ENCODE data around the gene NTF3.

The NTF3 gene

GRCh38 chr12:5433081-5433844 lies 1.4 kb downstream of the NTF3 start:
- H3K4me3 ChIP-seq (ENCODE audit: low read depth, low read length), result peak overlapping the region; percentile 86
- TF ChIP-seq CTCF (IDR thresholded peaks at IDR 0.05; ENCODE audit: low read depth, low read length), result no peak

DNA sequence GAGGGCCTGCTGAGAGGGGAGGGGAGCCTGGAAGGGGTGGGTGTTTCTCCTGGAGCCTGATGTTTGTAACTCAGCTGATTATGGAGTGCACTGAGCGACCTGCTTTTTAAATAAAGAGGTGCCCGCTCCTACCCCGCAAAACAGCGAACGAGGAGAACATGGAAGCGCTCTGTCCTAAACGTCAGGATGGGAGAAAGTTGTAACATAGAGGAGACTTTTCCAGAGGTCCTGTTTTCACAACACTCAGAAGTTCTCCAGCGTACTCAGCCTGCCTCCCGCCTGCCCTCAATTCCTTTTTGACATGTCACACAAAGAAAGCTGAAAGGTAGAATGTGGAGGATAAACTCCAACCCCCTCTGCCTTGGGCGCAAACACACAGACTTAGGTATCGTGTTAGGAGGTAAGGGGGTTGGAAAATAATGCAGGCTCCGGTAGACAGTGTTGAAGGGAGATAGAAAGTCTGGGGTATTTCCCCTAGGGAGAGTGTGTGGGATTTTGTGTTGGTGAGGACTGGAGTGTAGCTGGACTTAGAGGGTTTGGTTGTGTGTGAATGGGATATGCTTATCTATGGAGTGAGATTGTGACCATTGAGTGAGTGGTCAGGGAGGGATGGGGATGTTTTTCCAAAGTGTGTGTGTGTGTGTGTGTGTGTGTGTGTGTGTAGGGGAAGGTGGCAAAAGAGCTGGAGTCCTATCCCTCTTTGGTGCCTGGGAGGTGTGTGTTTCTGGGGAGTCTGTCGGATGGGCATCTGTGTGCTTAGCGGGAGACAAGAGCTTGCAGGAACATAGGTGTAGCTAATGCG lies 2.1 kb downstream of the NTF3 start:
- no peak for TF ChIP-seq CTCF (IDR thresholded peaks at IDR 0.05; ENCODE audit: low read depth, low read length)
- peak overlapping the region; percentile 86 for H3K4me3 ChIP-seq (ENCODE audit: low read depth, low read length)

DNA sequence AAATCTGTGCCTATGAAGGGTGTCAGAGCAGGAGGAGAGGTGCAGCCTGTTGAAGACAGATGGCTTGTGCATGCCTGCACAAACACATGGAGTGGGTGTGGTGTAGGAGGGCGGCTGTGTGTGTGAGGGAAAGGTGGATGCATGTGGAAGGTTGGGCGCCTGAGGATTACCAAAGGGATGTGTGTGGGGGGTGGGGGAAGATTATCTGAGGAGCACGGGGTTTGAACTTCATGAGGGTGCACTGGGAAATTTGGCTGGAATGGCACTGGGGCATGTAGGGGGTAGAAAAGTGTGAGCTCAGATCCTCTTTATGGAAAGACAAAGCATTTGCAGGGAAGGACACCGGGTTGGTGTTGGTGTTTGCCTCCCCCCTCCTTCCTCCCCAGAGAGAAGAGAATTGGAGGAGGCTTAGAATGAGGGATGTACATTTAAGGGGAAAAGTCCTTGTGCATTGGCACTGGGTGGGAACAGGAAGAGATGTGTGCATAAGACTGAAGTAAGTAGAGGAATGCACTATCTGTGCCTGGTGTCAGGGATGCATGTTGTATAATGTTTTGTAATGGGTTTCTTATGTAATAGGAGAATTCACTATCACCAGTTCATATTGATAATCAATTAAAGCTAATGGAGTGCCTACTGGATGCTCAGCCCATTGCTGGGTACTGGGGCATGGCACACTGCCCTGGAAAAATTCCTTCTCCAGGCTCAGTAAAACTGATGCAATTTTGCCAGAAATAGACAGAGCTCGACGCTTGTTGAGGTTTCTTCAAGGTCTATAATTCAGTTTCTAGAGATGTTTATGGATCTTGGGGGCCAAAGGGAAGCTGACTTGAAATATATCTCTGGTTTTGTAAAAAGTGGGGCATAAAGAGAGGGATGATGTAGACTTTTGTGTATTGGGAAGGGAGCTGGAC lies 3.0 kb downstream of the NTF3 start:
- H3K4me3 ChIP-seq (ENCODE audit: low read depth, low read length), result peak overlapping the region; percentile 86
- no peak for TF ChIP-seq CTCF (IDR thresholded peaks at IDR 0.05; ENCODE audit: low read depth, low read length)

DNA sequence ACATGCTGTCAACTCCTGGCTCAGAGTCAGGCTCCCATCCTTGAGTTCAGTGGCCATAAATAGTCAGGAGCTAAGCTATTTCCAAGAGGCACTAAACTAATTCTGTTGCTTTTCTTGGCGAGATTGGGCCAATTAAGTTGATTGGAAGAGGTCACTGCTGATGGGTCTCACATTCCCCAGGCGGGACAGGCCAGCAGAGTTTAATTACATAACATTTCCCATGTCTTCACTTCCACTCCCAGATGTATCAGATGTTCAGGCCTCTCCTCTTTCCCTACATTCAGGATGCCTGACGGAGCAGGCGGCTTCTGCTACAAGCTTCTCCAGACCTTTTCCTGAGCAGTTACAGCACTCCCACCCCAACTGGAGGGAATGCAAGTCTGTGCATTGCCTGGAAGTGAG lies 5.3 kb downstream of the NTF3 start:
- H3K4me3 ChIP-seq (ENCODE audit: low read depth, low read length), result no peak overlapping the region
- no peak for TF ChIP-seq CTCF (IDR thresholded peaks at IDR 0.05; ENCODE audit: low read depth, low read length)

DNA sequence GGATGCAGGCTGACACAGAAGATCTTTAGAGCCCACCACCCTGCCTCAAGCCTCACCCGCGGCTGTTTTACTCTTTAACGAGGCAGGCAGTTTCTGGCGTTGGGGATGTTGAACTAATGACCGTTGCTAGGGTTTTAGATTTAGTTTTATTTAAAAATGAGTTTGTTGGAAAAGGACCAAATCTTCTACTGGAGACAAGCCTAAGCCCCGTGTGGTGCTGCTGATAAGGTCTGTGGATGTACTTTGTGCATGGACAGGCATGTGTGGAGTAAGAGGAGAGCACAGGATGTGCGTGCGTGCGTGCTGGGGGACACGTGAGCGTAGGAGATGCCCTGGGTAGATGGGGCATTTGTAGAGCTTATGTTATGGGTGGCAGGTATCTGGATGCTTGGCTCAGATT lies 5.7 kb downstream of the NTF3 start:
- H3K4me3 ChIP-seq (ENCODE audit: low read depth, low read length), result no peak overlapping the region
- TF ChIP-seq CTCF (IDR thresholded peaks at IDR 0.05; ENCODE audit: low read depth, low read length), result no peak

DNA sequence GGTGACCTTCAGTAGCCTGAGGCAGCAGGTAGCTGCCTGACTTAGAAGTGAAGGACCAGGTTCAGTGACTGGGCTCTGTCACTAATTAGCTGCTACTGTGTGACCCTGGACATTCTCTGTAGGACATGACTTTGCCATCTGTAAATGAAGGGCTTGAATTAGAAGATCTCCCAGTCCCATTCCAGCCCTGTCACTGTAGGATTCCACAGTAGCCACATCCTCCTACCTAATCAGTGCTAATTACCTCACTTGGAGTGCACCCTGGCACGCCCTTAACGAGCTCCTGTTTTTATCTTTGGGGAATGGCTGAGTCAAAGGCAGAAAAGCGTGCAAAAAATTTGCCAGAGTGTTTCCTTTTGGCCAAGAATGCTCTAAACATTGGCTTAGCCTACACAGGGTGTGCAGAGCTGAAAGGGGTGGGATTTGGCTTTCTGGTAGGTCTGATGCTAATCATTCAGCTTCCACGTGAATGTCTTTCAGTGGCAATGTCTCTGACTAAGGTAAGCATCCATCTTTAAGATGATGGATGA lies 6.8 kb downstream of the NTF3 start:
- no peak overlapping the region for H3K4me3 ChIP-seq (ENCODE audit: low read depth, low read length)
- no peak for TF ChIP-seq CTCF (IDR thresholded peaks at IDR 0.05; ENCODE audit: low read depth, low read length)

Data from WI38 (cell line).